ENCODE measurements around the gene SCEL.
"Not testable (repeated sequence)": the region's sequence is repeated elsewhere in the genome, so short reads cannot be mapped to it uniquely, and the experiment has no call there.

The SCEL gene

GRCh38 chr13:77516342-77516789 is 19.1 kb upstream of the SCEL start:
- H3K36me3 ChIP-seq (ENCODE audit: control insufficient read depth in 2 of 2, insufficient read depth in 1 of 2, low read length in 2 of 2), result no peaks in the 10 kb centered on the region
- H3K9me3 ChIP-seq (ENCODE audit: control insufficient read depth, insufficient read depth, low read depth, low read length), result no peaks in the 10 kb centered on the region
- H3K27ac ChIP-seq (ENCODE audit: extremely low read depth, low read depth, low read length), result no peak overlapping the region
- CTCF ChIA-PET, result no interaction called here
- no peak for TF ChIP-seq SCRT1 (tag by site-specific recombination; IDR thresholded peaks at IDR 0.05; ENCODE audit: borderline replicate concordance)
- POLR2A ChIA-PET, result no interaction called here
- H3K4me1 ChIP-seq (ENCODE audit: control insufficient read depth, insufficient read depth, low read length), result no peaks in the 10 kb centered on the region
- H3K4me3 ChIP-seq (ENCODE audit: low read depth, low read length), result no peak overlapping the region

GRCh38 chr13:77518266-77518665 is 17.2 kb upstream of the SCEL start:
- TF ChIP-seq ZBTB21 (tag by site-specific recombination; IDR thresholded peaks at IDR 0.05) (no peak), ZNF133 (tag by site-specific recombination; IDR thresholded peaks at IDR 0.05) (no peak), OVOL3 (tag by site-specific recombination; IDR thresholded peaks at IDR 0.05) (no peak), FEZF1 (tag by site-specific recombination; IDR thresholded peaks at IDR 0.05) (no peak), ZNF184 (tag by site-specific recombination; IDR thresholded peaks at IDR 0.05) (no peak), ZNF571 (tag by site-specific recombination; IDR thresholded peaks at IDR 0.05) (no peak), ZNF677 (tag by site-specific recombination; IDR thresholded peaks at IDR 0.05) (no peak), ZNF16 (tag by site-specific recombination; IDR thresholded peaks at IDR 0.05; ENCODE audit: low read depth) (no peak), ZNF664 (tag by site-specific recombination; IDR thresholded peaks at IDR 0.05) (no peak), KLF7 (tag by site-specific recombination; IDR thresholded peaks at IDR 0.05; ENCODE audit: borderline replicate concordance) (no peak), ZSCAN30 (tag by site-specific recombination; IDR thresholded peaks at IDR 0.05) (no peak), BCL6B (tag by site-specific recombination; IDR thresholded peaks at IDR 0.05) (no peak)
- Histone ChIP-seq H3K4me1 (ENCODE audit: control insufficient read depth, insufficient read depth, low read length) (no peaks in the 10 kb centered on the region), H3K36me3 (ENCODE audit: control insufficient read depth in 2 of 2, insufficient read depth in 1 of 2, low read length in 2 of 2) (no peaks in the 10 kb centered on the region), H3K4me3 (ENCODE audit: low read depth, low read length) (no peak overlapping the region), H3K27ac (ENCODE audit: extremely low read depth, low read depth, low read length) (no peak overlapping the region), H3K9me3 (ENCODE audit: control insufficient read depth, insufficient read depth, low read depth, low read length) (no peaks in the 10 kb centered on the region)
- ChIA-PET CTCF (no interaction called here), POLR2A (no interaction called here)

GRCh38 chr13:77519396-77519795 is 16.1 kb upstream of the SCEL start:
- H3K36me3 ChIP-seq (ENCODE audit: control insufficient read depth in 2 of 2, insufficient read depth in 1 of 2, low read length in 2 of 2); CTCF ChIA-PET; H3K4me1 ChIP-seq (ENCODE audit: control insufficient read depth, insufficient read depth, low read length); H3K4me3 ChIP-seq (ENCODE audit: low read depth, low read length); POLR2A ChIA-PET; H3K9me3 ChIP-seq (ENCODE audit: control insufficient read depth, insufficient read depth, low read depth, low read length); H3K27ac ChIP-seq (ENCODE audit: extremely low read depth, low read depth, low read length): not testable (repeated sequence)

- H3K36me3 ChIP-seq (ENCODE audit: control insufficient read depth in 2 of 2, insufficient read depth in 1 of 2, low read length in 2 of 2), result no peaks in the 10 kb centered on the region
- H3K4me3 ChIP-seq (ENCODE audit: low read depth, low read length), result no peak overlapping the region
- CTCF ChIA-PET, result no interaction called here
- H3K27ac ChIP-seq (ENCODE audit: extremely low read depth, low read depth, low read length), result no peak overlapping the region
- H3K9me3 ChIP-seq (ENCODE audit: control insufficient read depth, insufficient read depth, low read depth, low read length), result no peaks in the 10 kb centered on the region
- no peaks in the 10 kb centered on the region for H3K4me1 ChIP-seq (ENCODE audit: control insufficient read depth, insufficient read depth, low read length)
- POLR2A ChIA-PET, result no interaction called here
- no peak for TF ChIP-seq ZBTB26 (tag by site-specific recombination; optimal IDR thresholded peaks at IDR 0.05)
- TF ChIP-seq AEBP2 (tag by site-specific recombination; IDR thresholded peaks at IDR 0.05; ENCODE audit: borderline replicate concordance), result no peak
- TF ChIP-seq ZNF670 (tag by site-specific recombination; IDR thresholded peaks at IDR 0.05; ENCODE audit: low read depth), result no peak
- TF ChIP-seq ZNF624 (tag by site-specific recombination; IDR thresholded peaks at IDR 0.05), result no peak
- no peak for TF ChIP-seq ZNF211 (tag by site-specific recombination; IDR thresholded peaks at IDR 0.05; ENCODE audit: low read depth)
- no peak for TF ChIP-seq ZNF48 (tag by site-specific recombination; IDR thresholded peaks at IDR 0.05)
- TF ChIP-seq ZNF561 (tag by site-specific recombination; IDR thresholded peaks at IDR 0.05; ENCODE audit: borderline replicate concordance), result no peak
- TF ChIP-seq BCL11B (tag by site-specific recombination; IDR thresholded peaks at IDR 0.05; ENCODE audit: low read depth), result no peak
- TF ChIP-seq REPIN1 (tag by site-specific recombination; IDR thresholded peaks at IDR 0.05; ENCODE audit: low read depth), result no peak
- TF ChIP-seq ZNF629 (tag by site-specific recombination; IDR thresholded peaks at IDR 0.05), result no peak
- no peak for TF ChIP-seq ZNF701 (tag by site-specific recombination; IDR thresholded peaks at IDR 0.05)
- TF ChIP-seq ZNF354C (tag by site-specific recombination; IDR thresholded peaks at IDR 0.05; ENCODE audit: borderline replicate concordance, low read depth), result no peak
- no peak for TF ChIP-seq PRDM6 (tag by site-specific recombination; IDR thresholded peaks at IDR 0.05)
Observed at GRCh38 chr13:77519808-77520207, 15.7 kb upstream of the SCEL start.
